Trophoblast cell (in vitro differentiated cells and primary cell): ENCODE results near the gene DGCR6L.
"Not testable (repeated sequence)": the region's sequence is repeated elsewhere in the genome, so short reads cannot be mapped to it uniquely, and the experiment has no call there.

Experiments
- DNase-seq, 2 donors: peaks; one replicate each; pipeline ENCODE4 v3.0.0-alpha.2; 2016
- H2AFZ ChIP-seq: 2 replicates; pipeline ENCODE4 v1.6.1; 2013; ENCODE audit warnings: low read length, moderate library complexity, mild to moderate bottlenecking; ENCODE audit not compliant: insufficient read depth, poor library complexity
- H2AK5ac ChIP-seq: 2 replicates; pipeline ENCODE4 v1.6.1; 2013; ENCODE audit warnings: mild to moderate bottlenecking, low read length
- H2BK120ac ChIP-seq: 2 replicates; pipeline ENCODE4 v1.6.1; 2013; ENCODE audit warnings: low read length, mild to moderate bottlenecking, moderate library complexity; ENCODE audit not compliant: insufficient read depth, poor library complexity
- H2BK12ac ChIP-seq: 2 replicates; pipeline ENCODE4 v1.6.1; 2013; ENCODE audit warnings: mild to moderate bottlenecking, low read length, moderate library complexity
- H2BK5ac ChIP-seq: 2 replicates; pipeline ENCODE4 v1.6.1; 2013; ENCODE audit warnings: low read length, low read depth, moderate library complexity, mild to moderate bottlenecking; ENCODE audit not compliant: poor library complexity
- H3K14ac ChIP-seq: 2 replicates; pipeline ENCODE4 v1.6.1; 2013; ENCODE audit warnings: mild to moderate bottlenecking, low read length
- H3K18ac ChIP-seq: 2 replicates; pipeline ENCODE4 v1.6.1; 2013; ENCODE audit warnings: mild to moderate bottlenecking, low read length
- H3K23ac ChIP-seq: 2 replicates; pipeline ENCODE4 v1.6.1; 2013; ENCODE audit warnings: low read length
- H3K27ac ChIP-seq: 2 replicates; pipeline ENCODE4 v1.5.1; 2013; ENCODE audit warnings: low read depth, mild to moderate bottlenecking, inconsistent platforms, low read length, moderate library complexity
- H3K27me3 ChIP-seq: 2 replicates; pipeline ENCODE4 v1.6.1; 2013; ENCODE audit warnings: inconsistent platforms, mild to moderate bottlenecking, low read length, moderate library complexity; ENCODE audit not compliant: insufficient read depth
- H3K36me3 ChIP-seq, 2 experiments: 1 replicate in 1 of 2; 2 replicates in 1 of 2; pipeline ENCODE4 v1.6.1; 2013; ENCODE audit warnings: low read length in 2 of 2, mild to moderate bottlenecking in 2 of 2, moderate library complexity in 1 of 2; ENCODE audit not compliant: insufficient read depth in 2 of 2, control insufficient read depth in 1 of 2
- H3K4ac ChIP-seq: 2 replicates; pipeline ENCODE4 v1.6.1; 2013; ENCODE audit warnings: low read depth, mild to moderate bottlenecking, low read length, moderate library complexity
- H3K4me1 ChIP-seq, 2 experiments: 1 replicate in 1 of 2; 2 replicates in 1 of 2; pipeline ENCODE4 v1.6.1; 2013; ENCODE audit warnings: low read length in 2 of 2, mild to moderate bottlenecking in 2 of 2, moderate library complexity in 1 of 2; ENCODE audit not compliant: insufficient read depth in 2 of 2, control insufficient read depth in 1 of 2
- H3K4me2 ChIP-seq: 2 replicates; pipeline ENCODE4 v1.6.1; 2013; ENCODE audit warnings: inconsistent platforms, mild to moderate bottlenecking, low read length, moderate library complexity
- H3K4me3 ChIP-seq: 2 replicates; pipeline ENCODE4 v1.5.1; 2013; ENCODE audit warnings: mild to moderate bottlenecking, low read depth, low read length, inconsistent platforms
- H3K79me1 ChIP-seq: one replicate; pipeline ENCODE4 v1.6.1; 2013; ENCODE audit warnings: low read length
- H3K79me2 ChIP-seq: 2 replicates; pipeline ENCODE4 v1.6.1; 2013; ENCODE audit warnings: low read length, mild to moderate bottlenecking; ENCODE audit not compliant: control insufficient read depth, insufficient read depth, poor library complexity
- H3K9ac ChIP-seq: 2 replicates; pipeline ENCODE4 v1.6.1; 2013; ENCODE audit warnings: mild to moderate bottlenecking, low read length
- H3K9me3 ChIP-seq: 2 replicates; pipeline ENCODE4 v1.6.1; 2013; ENCODE audit warnings: low read depth, mild to moderate bottlenecking, control low read depth, inconsistent platforms, low read length; ENCODE audit not compliant: insufficient read depth
- H4K12ac ChIP-seq: 2 replicates; pipeline ENCODE4 v1.6.1; 2013; ENCODE audit warnings: low read depth, mild to moderate bottlenecking, low read length, moderate library complexity
- H4K8ac ChIP-seq: 2 replicates; pipeline ENCODE4 v1.6.1; 2013; ENCODE audit warnings: low read depth, mild to moderate bottlenecking, low read length, moderate library complexity
- H4K91ac ChIP-seq: one replicate; pipeline ENCODE4 v1.6.1; 2013; ENCODE audit warnings: low read depth, mild to moderate bottlenecking, low read length, moderate library complexity
- WGBS: extraction: QIAGEN DNeasy Blood & Tissue Kit; methylation state at CpG from one replicate; pipeline ENCODE4 v1.1.7; 2013; ENCODE audit warnings: missing lambda C conversion rate; ENCODE audit not compliant: insufficient read length, insufficient coverage; ENCODE audit errors: extremely low coverage; 5-methylcytosine and 5-hydroxymethylcytosine counted together

Gene DGCR6L

DNA sequence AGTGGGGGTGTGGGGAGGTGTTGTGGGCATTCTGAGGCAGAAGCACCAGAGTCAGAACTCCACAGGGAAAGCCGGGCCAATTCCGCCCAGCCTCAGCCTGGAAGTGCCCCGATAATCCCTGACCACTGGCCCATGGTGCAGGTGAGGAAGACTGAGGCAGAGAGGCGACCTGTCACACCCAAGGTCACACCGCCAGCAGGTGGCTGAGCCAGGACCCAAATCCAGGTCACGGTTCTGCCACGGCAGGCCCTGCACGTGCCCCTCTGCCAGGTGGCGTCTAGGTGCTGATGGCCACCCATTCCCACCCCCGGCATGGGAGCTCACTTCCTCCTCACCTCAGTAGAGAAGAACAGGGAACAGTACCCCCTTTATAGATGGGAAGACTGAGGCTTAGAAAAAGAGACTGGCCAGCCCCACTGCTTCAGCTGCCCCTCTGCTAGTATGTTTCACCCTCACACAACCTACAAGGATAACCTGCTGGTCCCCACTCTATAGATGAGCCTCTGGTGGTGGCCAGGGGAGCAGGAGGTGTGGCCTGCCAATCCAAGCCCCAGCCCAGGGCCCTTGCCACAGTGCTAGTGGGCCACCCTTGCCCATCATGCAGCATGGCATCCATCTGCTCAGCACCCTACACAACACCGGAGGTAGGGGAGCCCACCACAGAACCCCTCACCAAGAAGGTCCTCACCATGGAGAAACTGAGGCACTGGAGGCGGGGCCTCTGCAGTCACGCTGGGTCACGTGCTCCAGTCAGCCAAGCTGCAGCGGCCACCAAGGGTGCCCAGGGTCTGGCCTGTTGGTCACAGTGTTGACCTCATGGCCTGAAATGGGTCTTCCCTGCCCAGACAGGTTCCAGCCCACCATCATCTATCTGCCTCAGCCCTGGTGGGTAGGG, 53.8 kb downstream of the DGCR6L start:
- H3K27ac ChIP-seq, H3K9me3 ChIP-seq, H3K14ac ChIP-seq, H3K4me1 ChIP-seq, H3K4me3 ChIP-seq, H4K8ac ChIP-seq, H3K4ac ChIP-seq, H3K27me3 ChIP-seq, DNase-seq, H3K79me1 ChIP-seq, H4K12ac ChIP-seq, H3K9ac ChIP-seq, H2AFZ ChIP-seq, H3K18ac ChIP-seq, H3K4me2 ChIP-seq, H3K23ac ChIP-seq, H3K36me3 ChIP-seq, H2BK5ac ChIP-seq, H4K91ac ChIP-seq, H2BK12ac ChIP-seq, H2BK120ac ChIP-seq, H2AK5ac ChIP-seq, H3K79me2 ChIP-seq: not testable (repeated sequence)
- WGBS: no CpG with 5 or more reads among the region's 15 CpGs

DNA sequence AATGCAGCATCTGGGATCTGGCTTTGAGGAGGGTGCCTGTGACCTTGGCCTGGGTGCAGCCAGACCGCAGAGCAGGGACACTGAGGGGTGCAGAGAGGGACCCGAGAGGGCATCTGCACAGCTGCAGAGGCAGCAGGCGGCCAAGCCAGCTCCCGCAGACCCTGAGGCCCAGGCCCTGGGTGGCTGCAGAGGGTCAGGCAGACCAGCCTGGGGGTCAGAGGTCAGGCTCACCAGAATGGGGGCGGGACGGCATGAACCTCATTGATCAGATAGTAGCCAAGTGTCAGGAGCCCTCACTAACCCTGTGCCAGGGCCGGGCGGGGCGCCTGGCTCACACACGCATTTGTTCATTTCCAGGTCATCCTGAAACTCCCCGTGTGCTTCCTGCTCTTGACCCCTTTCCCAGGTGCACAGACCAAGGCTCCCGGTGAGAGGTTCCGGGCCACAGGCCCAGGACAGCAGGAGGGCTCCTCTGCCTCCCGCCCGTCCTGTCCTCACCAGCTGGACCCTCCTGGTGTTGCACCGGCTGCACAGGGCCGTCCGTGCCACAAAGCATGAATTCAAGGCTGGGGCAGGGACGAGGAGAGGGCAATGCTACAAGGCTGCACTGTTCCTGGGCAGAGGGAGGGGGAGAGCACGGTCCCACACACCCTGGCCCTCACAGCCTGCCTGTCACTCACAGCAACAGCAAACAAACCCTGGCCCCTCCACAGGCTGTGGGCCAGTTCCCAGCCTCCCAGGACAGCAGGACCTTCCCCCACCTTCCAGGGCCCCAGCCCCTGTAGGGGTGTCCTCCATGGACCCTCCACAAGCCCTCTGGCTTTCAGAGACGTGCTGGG, 55.0 kb downstream of the DGCR6L start:
- no peak overlapping the region for H2BK12ac ChIP-seq
- no peak overlapping the region for H2BK120ac ChIP-seq
- H3K9me3 ChIP-seq: peaks cover 2% of the 10 kb centered on the region
- H3K79me1 ChIP-seq: no peaks in the 10 kb centered on the region
- H3K4me1 ChIP-seq: peaks cover 3 to 5% of the 10 kb centered on the region in 2 experiments
- H3K23ac ChIP-seq: no peak overlapping the region
- no peak overlapping the region for H3K9ac ChIP-seq
- H3K36me3 ChIP-seq: no peaks in the 10 kb centered on the region
- no peak overlapping the region for H2AK5ac ChIP-seq
- DNase-seq: no peak
- no peak overlapping the region for H3K18ac ChIP-seq
- H3K4ac ChIP-seq: no peak overlapping the region
- WGBS: no CpG with 5 or more reads among the region's 21 CpGs
- H3K79me2 ChIP-seq: no peaks in the 10 kb centered on the region
- no peak overlapping the region for H4K12ac ChIP-seq
- no peak overlapping the region for H4K91ac ChIP-seq
- H3K27me3 ChIP-seq: no peaks in the 10 kb centered on the region
- no peak overlapping the region for H3K27ac ChIP-seq
- no peak overlapping the region for H3K4me2 ChIP-seq
- no peak overlapping the region for H2BK5ac ChIP-seq
- H3K14ac ChIP-seq: no peak overlapping the region
- no peak overlapping the region for H3K4me3 ChIP-seq
- H4K8ac ChIP-seq: no peak overlapping the region
- no peak overlapping the region for H2AFZ ChIP-seq
